ENCODE results near the gene FAM107B.
A peak's percentile ranks its signal among the peaks of the same experiment; 100 is the strongest.

Gene FAM107B

DNA sequence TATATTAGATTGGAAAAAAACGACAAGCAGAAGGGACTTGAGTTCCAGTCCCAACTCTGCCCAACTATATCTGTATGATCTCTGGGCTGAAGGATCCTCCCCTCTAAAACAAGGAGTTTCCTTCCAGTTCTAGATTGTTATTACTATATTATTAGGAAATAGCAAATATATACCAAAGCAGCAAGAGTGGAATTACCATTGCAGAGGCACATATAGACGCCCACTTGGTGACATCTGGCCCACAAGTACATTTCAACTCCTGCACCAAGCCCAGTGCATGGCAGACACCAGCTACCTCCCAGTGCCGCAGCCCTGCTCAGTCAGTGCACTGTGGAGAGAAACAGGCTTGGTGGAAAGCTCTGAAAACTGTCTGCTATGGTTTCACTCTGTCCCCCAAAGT, 201.9 kb downstream of the FAM107B start:
- DNase-seq = no peak

DNA sequence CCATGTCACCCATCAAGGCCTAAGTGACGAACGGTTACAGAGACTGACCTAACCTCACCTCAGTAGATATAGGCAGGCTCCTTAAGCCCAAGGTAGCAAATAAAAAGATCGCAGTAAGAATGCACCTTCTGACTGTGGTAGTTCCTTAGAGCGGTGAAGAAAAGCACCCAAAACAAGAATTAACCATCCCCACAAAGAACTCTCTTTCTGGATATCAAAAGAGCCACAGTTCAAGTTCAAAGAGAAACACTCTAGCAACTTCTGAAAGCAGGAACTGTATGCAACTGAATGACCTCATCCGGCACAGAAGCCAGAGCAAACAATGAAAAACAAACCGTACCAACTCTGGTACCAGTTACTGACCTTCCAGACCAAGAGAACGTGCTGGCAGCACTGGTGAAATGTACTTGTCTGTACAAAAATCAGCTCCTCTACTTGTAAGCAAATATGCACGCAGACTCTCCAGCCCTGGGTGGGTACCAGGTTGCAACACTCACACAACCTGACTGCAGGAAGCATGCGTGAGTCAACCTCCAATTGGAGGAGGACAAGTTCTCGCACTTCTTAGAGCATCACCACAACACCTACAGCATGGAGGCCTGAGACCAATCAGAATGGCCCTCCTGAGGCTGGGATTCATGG, 202.7 kb downstream of the FAM107B start:
- DNase-seq = no peak

DNA sequence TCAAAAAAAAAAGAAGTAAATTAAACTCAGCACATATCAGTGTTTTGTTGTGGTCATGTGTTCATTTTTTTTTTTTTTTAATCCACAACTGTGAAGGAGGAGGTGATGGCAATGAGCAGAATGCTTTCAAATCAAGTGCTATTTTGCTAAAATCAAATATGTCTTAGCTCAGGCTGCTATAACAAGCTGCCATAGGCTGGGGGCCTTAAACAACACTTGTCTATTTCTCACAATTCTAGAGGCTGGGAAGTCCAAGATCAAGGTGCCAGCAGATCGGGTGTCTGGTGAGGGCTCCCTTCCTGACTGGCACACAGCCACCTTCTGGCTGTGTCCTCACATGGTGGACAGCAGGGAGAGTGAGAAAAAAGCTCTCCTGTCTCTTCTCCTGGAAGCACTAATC, 203.9 kb downstream of the FAM107B start:
- no peak for DNase-seq

DNA sequence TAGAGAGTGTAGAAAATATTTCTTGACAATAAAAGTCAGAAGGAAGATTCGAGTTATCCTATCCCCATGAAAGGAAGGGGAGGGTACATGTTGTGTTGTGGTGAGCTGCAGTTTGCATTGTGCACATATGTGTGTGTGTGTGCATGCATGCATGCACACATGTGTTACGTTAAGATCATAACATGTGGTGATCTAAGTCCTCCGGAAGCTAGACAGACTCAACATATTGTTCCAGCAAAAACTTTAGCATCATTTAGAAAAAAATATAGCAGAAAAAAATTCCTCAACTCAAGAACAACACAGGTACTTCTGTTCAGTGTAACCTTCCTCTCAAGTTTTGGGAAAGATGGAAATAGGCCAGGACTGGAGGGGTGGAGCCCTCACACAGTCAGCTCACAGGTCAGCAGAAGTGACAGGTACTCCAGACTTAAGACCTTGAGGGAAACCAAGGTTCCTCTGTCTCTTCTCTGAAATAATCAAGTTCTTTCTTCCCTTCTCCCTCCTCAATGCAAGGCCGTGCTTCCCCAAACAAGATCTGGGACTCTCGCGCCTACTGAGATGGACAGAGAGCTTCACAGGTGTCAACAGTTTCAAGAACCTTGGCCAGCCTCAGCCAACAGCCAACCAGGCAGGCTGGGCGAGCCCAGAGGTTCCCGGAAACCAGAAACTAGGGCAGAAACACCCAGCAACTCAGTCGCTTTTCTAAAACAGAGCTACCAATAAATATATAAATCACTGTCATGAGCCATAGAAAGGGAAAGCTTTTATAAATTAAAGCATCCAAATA, 205.2 kb downstream of the FAM107B start:
- DNase-seq = no peak

DNA sequence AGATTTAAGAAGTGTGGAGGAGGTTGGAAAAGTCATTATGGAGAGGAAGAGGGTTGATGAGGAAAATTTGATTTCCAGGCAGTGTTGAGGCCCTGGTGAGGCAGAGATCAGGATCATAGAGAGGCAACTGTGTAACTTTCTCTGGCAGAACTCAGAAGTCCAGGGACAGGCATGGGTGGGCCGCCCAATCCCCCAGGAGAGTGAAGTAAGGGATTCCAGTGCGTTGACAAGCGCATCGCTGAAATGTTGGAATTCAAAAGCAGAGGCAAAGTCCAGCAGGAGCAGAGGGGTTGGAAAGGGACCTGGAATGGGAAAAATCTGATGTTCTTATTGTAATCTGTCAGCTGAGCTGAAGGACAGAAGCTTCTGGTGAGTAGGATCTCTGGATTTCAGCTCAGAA, 207.3 kb downstream of the FAM107B start:
- DNase-seq = no peak

DNA sequence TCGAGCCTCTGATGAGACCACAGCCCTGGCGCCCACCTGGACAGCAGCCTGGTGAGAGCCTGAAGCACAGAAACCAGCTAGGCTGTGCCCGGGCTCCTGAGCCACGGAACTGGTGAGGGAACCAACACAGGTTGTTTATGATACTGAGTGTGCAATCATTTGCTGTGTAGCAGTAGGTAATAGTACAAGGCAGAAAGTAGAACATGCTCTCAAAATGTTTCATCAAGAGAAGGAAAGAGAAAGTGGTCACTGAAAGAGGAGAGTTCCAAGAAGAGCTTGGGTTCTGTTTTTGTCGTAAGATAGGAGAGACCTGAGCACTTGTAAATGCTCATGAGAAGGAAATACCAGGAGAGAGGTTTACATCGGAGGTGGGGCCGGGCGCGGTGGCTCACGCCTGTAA, 208.2 kb downstream of the FAM107B start:
- no peak for DNase-seq

DNA sequence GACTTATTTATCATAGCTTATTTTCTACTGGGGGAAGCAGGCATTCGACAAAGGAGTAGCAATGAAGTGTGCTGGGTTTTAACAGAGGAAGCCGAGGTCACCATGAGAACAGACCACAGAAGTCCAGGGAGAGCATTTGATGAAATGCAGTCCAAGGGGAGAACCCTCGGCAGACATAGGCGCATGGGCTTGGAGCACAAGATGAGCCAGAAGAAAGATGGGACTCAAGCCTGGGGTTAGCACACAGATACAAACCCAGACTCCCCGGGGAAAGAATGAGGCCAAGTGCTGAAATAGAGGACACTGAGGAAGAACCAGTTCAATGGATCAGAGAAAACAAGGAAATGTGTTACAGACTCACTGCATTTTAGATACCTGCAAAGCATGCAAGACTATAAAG, 209.5 kb downstream of the FAM107B start:
- no peak for DNase-seq

DNA sequence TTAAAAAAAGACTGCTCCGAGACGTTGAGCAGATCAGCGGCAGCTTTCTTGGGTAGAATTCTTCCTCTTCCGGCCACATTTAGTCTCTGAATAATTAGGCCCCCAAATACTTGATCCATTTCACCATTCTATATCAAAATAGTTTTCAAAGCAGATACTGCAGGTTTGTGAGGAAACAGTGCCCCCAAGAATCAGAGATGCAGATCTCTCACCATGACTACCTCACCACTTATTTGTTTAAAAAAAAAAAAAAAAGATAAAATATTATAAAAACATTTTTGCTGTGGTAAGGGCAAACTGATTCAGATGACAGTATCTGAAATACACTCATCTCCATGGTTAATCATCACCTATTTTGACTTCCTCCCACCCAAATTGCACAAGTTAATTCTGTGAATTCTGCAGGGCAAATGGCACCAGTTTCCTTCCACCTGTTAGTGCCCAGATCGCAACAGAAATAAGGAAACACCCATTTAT, 210.4 kb downstream of the FAM107B start:
- no peak for DNase-seq

DNA sequence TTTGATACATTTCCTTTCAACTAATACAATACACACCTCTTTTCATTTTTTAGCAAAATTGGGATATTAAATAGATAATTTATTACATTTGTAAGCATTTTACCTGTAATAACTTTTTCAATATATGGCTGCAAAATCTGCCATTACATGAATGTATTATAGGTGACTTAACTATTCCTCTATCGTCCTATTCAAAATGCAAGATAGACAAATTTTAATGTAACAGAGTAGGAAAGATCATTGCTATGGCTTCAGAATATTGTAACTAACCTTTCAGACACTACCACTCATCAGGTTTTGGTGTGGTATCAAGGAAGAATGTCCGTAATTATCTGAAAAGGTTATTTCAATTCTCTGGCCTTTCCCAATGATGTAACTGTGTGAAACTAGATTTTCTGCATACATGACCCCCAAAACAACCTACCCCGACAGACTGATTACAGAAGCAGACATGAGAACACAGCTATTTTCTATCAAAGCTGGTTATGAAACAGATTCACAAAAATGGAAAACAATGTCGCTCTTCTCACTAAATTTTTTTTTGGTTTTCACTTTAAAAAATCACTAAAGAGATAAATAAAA, 211.2 kb downstream of the FAM107B start:
- DNase-seq = no peak

DNA sequence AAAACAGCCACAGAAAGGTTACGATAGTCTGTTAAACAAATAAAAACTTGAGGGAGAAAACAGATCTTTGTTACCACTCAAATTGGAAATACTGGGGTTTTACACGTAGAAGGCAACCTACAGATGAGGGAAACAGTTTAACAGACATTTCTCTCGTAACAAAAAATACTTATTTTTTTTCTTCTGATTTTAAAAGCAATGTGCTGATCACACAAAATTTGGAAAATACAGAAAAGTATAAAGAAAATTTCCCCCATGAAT, 211.7 kb downstream of the FAM107B start:
- no peak for DNase-seq

DNA sequence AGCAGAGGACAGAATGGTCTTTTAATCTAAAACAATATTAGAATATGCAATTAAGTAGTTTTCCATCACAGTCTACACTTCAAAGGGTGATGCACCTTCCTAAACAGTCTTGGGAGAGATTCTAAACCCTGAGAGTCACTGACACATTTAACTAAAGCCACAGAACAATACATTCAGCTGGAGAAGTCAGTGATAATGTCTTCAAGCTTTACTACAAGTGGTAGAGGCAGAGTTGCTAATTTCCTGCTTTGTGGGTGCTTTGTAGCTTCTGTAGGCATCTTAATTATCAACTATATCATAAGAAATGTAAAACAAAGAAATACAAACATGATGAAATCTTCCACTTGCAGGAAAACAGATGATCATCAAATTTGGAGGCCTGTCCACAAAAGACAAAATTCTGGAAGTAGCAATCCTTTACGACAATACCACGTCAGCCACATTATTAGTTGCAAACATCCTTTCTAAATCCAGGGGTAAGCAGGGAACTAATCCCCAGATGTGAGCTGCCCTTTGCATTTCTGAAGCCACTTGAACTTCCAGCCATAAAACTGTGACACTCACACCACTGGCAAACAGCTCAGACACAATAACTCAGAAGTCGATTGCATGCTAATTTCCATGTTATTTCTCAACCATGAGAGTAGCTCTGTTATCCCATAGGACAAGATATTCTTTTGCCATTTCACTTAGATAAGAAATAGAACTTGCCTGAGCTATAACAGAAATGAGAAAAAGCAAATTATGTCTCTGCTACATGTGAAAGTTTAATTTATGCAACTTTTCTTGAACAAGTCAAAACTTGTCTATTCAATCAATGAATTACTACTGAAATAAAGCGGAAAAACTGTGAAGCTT, 212.2 kb downstream of the FAM107B start:
- DNase-seq = no peak

DNA sequence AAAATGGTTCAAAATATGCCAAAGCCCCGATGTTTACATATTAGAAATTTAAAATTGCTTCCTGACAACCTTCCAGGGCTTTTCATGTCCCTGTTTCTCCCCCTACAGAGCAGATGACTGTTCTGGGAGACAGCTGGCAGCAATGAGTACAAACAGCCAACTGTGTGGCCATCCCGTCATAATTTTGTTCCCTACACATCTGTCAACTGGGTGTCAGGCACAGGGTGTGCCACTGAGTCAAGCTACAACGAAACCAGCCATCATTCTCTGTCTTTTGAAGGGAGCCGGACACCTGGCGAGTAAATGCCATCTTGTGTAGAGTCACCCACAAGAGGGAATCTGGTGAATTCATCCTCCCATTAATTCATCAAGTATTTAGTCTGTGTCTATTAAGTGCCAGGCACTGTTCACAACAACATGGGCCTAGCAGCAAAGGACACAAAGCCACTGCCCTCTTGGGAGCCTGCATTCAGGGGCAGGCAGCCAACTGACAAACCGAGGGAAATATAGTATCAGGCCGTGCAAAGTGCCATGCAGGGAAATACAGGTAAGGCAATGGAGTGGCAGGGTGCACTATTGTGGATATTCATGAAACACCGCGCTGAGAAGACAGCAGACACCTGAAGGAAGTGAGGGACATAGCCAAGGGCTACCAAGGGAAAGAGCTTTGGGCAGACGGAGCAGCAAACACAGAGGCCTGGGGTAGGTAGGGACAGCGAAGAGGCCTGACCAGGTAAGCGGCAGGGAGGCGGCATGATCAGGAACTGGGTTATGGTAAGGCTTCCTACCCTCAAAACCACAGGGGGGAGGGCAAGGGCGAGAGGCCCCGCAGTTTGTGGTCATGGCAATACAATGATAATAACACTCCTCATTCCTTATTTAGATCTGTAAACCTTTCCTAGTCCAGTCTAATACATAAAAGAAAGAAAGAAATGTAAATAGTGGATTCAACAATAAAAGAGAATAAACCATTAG, 213.6 kb downstream of the FAM107B start:
- DNase-seq = peak; percentile 26

DNA sequence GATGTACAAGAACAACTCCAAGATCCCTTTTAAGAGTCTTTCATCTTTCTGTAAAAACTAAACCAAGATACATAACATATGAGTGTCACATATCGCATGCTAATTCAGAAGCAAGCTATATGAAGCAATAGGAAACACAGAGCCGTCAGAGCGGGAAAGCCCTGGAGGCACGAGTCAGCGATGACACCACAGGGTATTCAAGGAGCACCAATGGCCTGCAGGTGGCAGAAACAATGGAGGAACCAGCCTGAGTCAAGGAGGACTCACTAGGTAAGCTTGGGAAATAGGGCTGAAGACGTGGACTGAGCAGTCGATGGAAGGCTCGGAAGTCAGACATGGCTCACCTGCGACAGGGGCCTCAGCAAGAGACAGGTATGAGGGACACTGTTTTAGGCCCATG, 214.4 kb downstream of the FAM107B start:
- peak; percentile 95 for DNase-seq

DNA sequence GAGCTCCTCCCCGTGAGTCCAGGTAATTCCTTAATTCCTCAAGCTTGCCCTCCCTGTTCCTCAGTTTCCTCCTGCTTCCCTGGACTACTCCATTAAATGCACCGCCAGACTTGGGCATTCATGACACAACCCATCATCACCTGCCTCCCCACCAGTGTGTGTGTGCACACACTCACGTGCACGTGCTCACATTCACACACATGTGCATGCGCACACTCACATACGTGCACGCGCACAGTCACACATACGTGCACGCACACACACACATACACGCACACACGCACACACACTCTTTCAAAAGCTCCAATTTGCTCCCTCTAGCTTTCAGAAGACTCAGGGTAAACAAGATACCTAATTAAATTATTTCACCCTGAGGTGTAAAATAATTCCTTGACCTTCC, 216.7 kb downstream of the FAM107B start:
- DNase-seq = no peak

DNA sequence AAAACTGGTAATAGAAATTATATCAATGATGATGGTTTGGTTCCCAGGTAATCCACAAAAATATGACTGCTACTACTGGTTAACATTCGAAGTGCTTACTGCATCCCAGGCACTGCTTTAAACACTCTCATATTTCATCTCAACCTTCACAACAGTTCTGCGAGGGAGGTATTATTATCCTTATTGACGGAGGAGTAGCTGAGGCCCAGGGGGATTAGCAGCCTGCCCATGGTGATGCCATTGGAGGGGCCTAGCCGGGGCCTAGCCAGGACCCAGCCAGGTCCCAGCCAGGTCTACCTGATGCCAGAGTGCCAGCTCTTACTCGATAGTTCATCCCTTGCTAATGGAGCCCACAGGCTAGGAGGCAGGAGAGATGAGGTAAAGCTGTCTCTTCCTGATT, 217.1 kb downstream of the FAM107B start:
- no peak for DNase-seq

DNA sequence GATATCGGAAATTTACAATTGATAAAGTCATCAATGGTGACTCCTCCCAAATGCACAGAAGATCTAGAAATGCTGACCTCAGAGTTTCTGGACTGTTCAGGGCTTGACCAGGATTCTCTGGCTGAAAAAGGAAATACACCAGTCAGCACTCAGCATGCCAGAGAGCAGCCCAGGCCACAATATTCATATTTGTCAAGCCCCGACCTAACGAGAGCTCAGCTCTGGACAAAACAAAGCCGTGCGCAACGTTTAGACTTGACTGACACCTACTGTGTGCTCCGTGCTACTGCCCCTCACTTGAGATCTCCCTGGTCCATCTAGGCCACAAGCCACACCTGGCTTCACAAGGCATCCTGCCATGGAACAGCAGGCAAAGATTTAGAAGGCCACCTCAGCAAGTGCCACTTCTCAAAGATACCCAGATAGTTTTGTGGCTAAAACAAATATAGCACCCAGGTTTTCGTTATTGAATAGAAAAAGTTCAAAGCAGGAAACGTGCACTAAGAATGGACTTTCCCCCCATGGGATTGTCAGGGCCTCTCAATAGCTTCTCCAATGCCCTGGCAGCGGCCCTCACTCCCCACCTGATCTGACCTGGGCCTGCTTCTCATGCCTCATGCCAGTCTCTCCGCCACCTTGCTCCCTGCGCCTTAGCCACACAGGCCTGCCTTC, 218.3 kb downstream of the FAM107B start:
- DNase-seq = peak; percentile 59

DNA sequence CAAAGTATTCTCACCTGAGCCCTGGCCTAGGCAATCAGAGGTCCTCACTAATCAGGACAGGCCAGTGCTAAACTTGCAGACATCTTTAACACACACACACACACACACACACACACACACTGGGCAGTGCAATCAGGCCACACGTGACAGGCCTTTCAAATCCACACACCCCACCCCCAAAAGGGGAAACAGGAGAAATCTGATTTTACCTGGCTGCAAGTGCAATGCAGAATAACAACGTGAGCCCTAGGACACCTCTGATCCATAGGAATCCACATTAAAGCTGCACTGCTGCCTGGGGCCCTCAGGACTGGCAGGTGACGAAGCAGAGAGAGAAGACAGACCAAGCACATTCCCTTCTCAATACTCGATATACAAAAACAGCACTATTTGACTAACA, 218.9 kb downstream of the FAM107B start:
- no peak for DNase-seq

DNA sequence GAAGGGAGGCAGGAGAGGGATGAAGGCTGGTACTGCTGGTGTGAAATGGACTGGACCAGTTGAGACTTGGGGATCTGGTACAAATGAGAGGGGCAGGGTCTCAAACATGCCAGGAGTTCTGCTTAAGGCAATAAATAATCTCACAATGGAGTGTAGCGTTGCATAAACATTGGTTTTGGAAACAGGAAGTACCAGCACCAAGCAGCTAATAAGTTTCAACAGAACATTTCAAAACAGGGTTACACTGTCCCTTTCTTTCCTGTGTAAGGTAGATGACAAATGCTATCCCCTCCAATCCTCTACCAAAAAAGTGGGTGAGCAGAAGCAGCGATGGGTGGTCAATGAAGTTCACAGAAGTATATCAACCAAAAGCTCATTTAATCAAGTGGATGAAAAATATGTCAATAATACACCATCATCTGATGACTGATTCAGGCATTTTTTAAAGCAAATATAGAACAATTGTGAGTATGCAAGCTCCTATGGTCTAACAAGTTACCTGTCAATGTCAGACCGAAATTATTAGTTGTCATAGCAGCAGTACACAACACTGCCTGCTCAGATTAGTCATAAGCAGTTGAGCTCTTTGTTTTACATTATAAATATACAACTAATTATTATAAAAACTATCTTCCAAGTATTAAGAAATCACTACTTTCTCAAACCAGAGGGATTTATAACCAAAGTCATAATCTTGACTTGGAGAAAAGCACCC, 220.0 kb downstream of the FAM107B start:
- no peak for DNase-seq

DNA sequence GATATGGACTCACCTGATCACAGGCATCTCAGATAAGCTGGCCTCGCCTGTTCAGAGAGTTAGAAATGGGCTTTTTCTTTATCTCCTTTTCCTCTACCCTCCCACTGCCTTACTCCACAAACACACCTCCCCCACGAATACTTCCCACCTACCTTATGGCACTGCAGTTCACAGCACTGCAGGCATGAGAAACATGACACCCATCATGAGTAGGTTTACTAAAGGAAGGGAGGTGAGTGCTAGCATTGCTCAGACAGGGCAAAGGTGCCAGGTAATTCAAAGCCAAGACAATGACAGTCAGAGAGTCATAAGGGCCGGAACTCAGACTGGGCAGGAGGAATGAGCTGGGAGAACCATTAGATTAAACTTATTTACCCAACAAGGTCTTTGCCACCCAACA, 220.6 kb downstream of the FAM107B start:
- peak; percentile 88 for DNase-seq

DNA sequence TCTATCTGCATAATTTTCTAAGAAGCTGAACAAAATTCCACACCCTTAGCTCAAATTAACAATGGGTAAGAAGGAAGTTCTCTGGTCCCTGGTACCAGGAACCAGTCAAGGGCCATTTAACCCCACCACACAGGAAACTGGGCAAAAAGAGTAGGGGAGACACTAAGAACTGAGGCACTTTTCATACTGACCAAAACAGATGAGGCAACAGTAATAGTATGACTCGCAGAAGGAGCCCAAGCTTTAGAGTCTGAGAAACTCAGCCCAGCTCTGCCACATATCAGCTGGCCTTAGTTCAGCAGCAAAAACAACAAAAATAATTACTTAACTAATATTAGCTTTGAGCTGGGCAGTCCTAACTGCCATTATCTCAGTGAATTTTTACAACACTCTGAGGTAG, 221.2 kb downstream of the FAM107B start:
- peak; percentile 54 for DNase-seq

DNA sequence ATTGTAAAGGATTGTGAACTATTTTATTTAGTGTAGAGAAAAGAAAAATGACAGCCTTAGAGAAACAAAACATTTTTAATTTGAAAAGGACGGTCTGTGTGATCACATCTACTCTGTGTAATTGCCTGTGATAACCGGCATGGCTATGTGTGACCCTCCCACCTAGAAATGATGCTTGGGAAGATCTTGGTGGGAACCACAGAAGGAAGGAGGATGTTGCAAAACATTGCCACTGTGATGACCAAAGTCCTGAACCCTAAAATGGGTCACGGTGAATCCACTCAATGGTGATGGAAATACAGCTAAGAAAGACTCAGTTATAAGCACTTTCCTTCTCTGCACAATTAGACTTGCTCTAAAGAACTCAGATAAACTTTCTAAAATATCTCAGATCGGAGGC, 222.7 kb downstream of the FAM107B start:
- no peak for DNase-seq

All from NCI-H146 (cell line).